SU-DHL-6 (cell line): ENCODE data around the gene PIP5K1B.

Source experiments
- EZH2phosphoT487 ChIP-seq: fragments of 200-600 bp; sonication (generic), shearing (Covaris generic); conservative IDR thresholded peaks from 2 replicates; pipeline ENCODE4 v1.6.1; 2018; ENCODE audit warnings: mild to moderate bottlenecking, antibody characterized with exemption, low read length, moderate library complexity, mixed read lengths
- TF ChIP-seq, protein P1 (sequence below): fragments of 200-600 bp; sonication (generic); IDR thresholded peaks from one replicate; pipeline ENCODE4 v1.5.1; 2017; ENCODE audit warnings: antibody characterized with exemption, mild to moderate bottlenecking, low read length, moderate library complexity; ENCODE audit not compliant: insufficient read depth, poor library complexity, severe bottlenecking

DNA sequence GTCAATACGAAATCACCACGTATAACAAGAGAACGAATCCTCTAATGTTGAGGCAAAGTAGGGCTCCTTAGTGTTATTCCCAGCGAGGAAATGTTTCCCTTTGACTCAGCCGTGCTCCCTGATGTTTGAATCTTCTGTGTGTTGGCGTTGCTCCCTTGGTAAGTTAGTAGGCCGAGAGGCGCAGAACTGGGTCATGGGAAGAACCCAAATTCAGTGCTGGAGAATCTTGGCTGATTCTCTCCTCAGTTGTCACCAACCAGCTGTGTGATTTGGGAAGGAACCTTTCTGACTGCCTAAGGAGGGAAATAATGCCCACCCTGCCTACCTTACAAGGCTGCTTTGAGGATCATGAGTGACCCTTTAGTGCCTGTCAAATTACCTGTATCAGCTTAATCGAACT lies 286.4 kb downstream of the PIP5K1B start:
- TF ChIP-seq, protein P1, sequence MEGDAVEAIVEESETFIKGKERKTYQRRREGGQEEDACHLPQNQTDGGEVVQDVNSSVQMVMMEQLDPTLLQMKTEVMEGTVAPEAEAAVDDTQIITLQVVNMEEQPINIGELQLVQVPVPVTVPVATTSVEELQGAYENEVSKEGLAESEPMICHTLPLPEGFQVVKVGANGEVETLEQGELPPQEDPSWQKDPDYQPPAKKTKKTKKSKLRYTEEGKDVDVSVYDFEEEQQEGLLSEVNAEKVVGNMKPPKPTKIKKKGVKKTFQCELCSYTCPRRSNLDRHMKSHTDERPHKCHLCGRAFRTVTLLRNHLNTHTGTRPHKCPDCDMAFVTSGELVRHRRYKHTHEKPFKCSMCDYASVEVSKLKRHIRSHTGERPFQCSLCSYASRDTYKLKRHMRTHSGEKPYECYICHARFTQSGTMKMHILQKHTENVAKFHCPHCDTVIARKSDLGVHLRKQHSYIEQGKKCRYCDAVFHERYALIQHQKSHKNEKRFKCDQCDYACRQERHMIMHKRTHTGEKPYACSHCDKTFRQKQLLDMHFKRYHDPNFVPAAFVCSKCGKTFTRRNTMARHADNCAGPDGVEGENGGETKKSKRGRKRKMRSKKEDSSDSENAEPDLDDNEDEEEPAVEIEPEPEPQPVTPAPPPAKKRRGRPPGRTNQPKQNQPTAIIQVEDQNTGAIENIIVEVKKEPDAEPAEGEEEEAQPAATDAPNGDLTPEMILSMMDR = no peak
- no peak for TF ChIP-seq EZH2phosphoT487
